Posterior cingulate gyrus (tissue), 11 donors: ENCODE measurements around the gene SCN7A.
A peak's percentile ranks its signal among the peaks of the same experiment; 100 is the strongest.

Source experiments
- DNase-seq, 10 donors: peaks; one replicate each; pipeline versions ENCODE4 v3.0.0 to v3.0.0-alpha.2; 2020 to 2021; ENCODE audit warnings: mixed read lengths in 3 of 10
- intact Hi-C: fragments of 100-400 bp; cut with DNase I; formaldehyde crosslinking; loops from one replicate; pipeline ENCODE4 v1.15.1; 2023

SCN7A gene

GRCh38 chr2:166494140-166494624 lies at the start of gene SCN7A:
Gene SCN7A (minus strand): TSS chr2:166494249. CDS start chr2:166477696, 16,553 bp downstream.
- peak; percentile 17 to 93 (median 38) for DNase-seq
- intact Hi-C loops, result no loop called here

- DNase-seq, result peak in 6 of 10 donors; percentile 4 to 69 (median 14)
- intact Hi-C loops, result loop anchor here (2.0 to 5.0 kb wide), 2 partner anchors 673 to 1579 kb away; no protein-coding TSS in a partner anchor
Observed at GRCh38 chr2:166539340-166540162, 45.5 kb upstream of the SCN7A start.

- DNase-seq, result no peak
- intact Hi-C loops, result loop anchor here (5.0 kb wide), 1 partner anchor 676 kb away; no protein-coding TSS in a partner anchor
Observed at GRCh38 chr2:166536111-166536510, 42.1 kb upstream of the SCN7A start.

- DNase-seq, result no peak
- intact Hi-C loops, result no loop called here
Observed at GRCh38 chr2:166521155-166521554, 27.1 kb upstream of the SCN7A start.

GRCh38 chr2:166520604-166521003 lies 26.6 kb upstream of the SCN7A start:
- no peak for DNase-seq
- intact Hi-C loops, result no loop called here

GRCh38 chr2:166519391-166519962 lies 25.4 kb upstream of the SCN7A start:
- intact Hi-C loops, result loop anchor here (10.0 kb wide), 1 partner anchor 345 kb away; no protein-coding TSS in a partner anchor
- no peak for DNase-seq

GRCh38 chr2:166518634-166519390 lies 24.8 kb upstream of the SCN7A start:
- intact Hi-C loops, result loop anchor here (10.0 kb wide), 1 partner anchor 344 kb away; no protein-coding TSS in a partner anchor
- no peak for DNase-seq

GRCh38 chr2:166517533-166518061 lies 23.5 kb upstream of the SCN7A start:
- no peak for DNase-seq
- intact Hi-C loops, result loop anchor here (10.0 kb wide), 1 partner anchor 343 kb away; no protein-coding TSS in a partner anchor

- intact Hi-C loops, result loop anchor here (10.0 kb wide), 1 partner anchor 342 kb away; no protein-coding TSS in a partner anchor
- DNase-seq, result peak in 5 of 10 donors; percentile 12 to 66 (median 29)
Observed at GRCh38 chr2:166516712-166517303, 22.8 kb upstream of the SCN7A start.

GRCh38 chr2:166513952-166514351 lies 19.9 kb upstream of the SCN7A start:
- no peak for DNase-seq
- intact Hi-C loops, result loop anchor here (10.0 kb wide), 1 partner anchor 339 kb away; no protein-coding TSS in a partner anchor

GRCh38 chr2:166499281-166499680 lies 5.2 kb upstream of the SCN7A start:
- intact Hi-C loops, result no loop called here
- DNase-seq, result no peak

- DNase-seq, result no peak
- intact Hi-C loops, result no loop called here
Observed at GRCh38 chr2:166491461-166491860, 2.6 kb downstream of the SCN7A start.

GRCh38 chr2:166487171-166487570 lies 6.9 kb downstream of the SCN7A start:
- no peak for DNase-seq
- intact Hi-C loops, result no loop called here

GRCh38 chr2:166485558-166486178 lies 8.4 kb downstream of the SCN7A start:
- intact Hi-C loops, result no loop called here
- DNase-seq, result no peak

- intact Hi-C loops, result no loop called here
Observed at GRCh38 chr2:166472332-166472731, 21.7 kb downstream of the SCN7A start.

GRCh38 chr2:166468124-166469024 lies 25.7 kb downstream of the SCN7A start:
- intact Hi-C loops, result no loop called here

More at GRCh38 chr2:166472332-166472731, 21.7 kb downstream of the SCN7A start:
- no peak for DNase-seq

GRCh38 chr2:166464187-166464586 lies 29.9 kb downstream of the SCN7A start:
- intact Hi-C loops, result no loop called here
- DNase-seq, result no peak

More at GRCh38 chr2:166468124-166469024, 25.7 kb downstream of the SCN7A start:
- no peak for DNase-seq

- DNase-seq, result peak in 2 of 10 donors; percentile 11 to 66
- intact Hi-C loops, result no loop called here
Observed at GRCh38 chr2:166463640-166464039, 30.4 kb downstream of the SCN7A start.
